Fibroblast of skin of scalp (primary cell): ENCODE measurements around the gene PNPLA2.

ENCODE experiments used
- DNase-seq: peaks from one replicate; pipeline ENCODE4 v3.0.0-alpha.2; 2013

PNPLA2 gene

GRCh38 chr11:799641-800316 lies 18.9 kb upstream of the PNPLA2 start:
- DNase-seq: no peak

- DNase-seq: no peak
These were observed 18.2 kb upstream of the PNPLA2 start for GRCh38 chr11:800473-800872.

DNA sequence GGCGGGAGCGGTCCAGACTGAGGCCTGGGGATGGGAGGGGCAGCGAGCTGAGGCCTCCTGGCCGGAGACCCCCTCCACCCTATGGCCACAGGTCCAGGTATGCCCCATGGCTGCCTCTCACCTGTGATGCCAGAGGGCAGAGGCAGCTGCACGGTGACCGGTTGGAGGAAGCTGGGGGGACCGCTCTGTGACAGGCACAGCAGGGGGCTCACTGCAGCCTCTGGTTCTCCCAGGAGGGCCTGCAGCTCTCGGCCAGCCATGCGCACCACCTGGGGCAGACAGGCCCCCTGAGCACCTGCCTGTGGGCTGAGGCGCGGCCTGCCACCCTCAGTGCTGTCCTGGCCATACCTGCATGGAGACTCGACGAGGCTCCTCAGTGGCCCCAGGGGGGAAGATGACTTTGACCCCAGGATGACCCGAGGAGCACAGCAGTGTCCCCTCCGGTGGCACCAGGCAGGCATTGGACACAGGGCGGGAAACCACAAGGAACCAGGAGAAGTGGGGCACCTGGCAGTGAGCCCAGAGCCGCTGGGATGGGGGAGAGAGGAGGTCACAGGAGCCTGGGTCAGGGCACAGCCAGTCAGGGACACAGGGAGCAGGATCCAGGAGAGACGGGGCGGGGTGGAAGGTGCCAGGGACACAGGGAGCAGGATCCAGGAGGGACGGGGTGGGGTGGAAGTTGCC lies 17.5 kb upstream of the PNPLA2 start:
- no peak for DNase-seq

DNA sequence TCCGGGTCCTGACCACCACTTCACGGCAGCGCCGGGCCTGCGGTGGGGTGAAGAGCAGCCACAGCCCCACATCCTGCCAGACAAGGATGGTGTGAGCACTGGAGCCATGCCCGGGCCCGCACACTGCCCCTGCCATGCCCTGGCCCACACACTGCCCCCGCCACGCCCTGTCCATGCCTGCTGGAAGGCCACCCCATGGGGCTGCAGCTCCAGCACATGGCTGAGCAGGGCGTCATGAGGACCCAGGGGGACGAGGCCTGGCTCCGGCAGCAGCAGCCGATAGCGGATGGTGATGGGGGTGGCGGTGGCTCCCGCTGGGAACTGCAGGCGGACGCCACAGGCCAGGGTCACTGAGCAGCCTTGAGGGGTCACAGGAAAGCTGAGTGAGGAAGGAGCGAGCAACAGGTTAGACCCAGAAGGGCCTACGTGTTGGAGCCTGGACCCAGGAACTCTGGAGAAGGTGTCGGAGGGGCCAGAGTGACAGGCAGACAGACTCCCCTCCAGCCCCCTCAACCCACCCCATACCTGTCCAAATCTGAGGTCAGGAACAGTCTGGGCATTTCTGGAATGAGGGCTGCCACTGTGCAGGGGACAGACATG lies 16.6 kb upstream of the PNPLA2 start:
- no peak for DNase-seq

DNA sequence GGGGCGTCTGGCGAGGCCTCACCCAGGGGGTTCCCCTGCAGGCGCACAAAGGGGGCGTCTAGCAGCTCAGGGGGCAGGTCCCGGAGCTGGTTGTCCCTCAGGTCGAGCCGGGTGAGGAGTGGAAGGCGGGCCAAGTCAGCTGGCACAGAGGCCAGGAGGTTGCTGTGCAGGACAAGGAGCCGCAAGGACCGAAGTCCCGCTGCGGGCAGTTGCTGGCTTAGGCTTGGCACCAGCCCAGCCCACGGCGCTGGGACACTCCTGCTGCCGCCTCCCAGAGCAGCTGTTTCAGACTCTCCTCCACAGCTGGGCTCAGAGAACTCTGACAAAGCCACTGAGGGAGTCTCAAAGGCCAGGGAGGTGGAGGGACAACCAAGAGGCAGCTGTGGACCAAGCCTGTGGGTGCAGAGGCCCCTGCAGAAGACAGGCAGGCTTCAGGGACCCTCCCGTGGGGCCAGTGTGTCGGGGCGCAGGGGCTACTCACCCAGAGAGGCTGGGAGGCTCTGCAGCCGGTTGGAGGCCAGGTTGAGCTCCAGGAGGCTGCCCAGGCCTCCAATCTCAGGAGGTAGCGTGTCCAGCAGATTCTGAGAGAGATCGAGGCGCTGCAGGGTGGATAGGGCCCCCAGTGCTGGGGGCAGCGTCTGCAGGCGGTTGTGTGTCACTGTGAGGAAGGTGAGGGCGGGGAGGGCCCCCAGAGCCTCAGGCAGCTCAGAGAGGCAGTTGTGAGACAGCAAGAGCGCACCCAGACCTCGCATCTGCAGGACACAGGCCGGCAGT lies 15.8 kb upstream of the PNPLA2 start:
- DNase-seq: no peak

- DNase-seq: no peak
These were observed 15.3 kb upstream of the PNPLA2 start for GRCh38 chr11:803467-803742.

DNA sequence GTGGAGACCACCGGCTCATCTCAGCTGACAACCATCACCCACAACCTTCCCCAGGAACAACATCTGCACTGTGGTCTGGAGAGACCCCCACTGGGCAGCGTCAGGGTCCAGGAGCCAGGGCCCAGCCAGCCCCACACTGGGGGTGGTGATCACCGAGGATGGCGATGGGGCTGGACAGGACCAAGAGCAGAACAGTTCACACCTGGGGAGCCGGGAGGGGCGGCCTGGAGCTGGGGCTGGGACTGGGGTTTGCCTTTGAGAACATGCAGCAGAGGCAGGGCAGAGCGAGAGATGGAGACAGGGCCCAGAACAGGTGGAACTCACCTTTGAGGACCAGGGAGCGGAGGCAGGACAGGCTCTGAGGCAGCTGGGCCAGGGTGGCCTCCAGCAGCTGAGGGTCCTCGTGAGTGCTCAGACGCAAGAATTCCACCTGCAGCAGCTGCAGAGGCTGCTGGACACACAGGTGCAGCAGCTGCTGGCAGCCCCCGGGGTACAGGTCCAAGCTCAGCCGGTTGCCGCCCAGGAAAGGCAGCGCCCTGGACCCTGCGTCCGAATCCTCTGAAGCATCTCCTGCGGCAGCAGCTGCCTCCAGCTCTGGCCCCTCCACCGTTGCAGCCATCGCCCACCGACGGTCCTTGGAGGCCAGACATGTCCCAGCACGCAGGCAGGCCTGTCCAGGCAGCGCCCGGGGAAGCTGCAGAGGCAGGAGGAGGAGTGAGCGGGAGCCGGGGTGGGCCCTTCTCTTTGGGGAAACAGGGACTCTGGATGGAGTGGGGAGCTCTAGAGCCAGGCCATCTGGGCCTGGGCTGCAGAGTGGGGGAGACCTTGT lies 14.7 kb upstream of the PNPLA2 start:
- no peak for DNase-seq

DNA sequence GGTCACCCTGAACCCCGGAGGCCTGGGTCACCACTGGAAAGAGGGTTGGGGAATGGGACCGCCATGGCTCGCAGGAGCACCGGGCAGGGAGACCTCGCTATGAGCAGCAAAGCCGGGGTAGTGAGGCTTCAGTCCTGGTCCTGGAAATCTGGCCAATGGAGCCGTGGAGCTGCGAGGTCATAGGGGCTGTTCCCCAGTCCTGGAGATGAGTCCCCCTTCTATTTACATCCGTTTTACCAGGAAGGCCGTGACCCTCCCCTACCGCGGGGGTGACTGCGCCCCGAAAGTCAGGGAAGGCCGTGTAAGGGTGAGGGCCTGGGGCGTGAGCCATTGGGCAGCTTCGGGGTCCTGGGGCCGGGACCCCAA lies 14.1 kb upstream of the PNPLA2 start:
- no peak for DNase-seq

DNA sequence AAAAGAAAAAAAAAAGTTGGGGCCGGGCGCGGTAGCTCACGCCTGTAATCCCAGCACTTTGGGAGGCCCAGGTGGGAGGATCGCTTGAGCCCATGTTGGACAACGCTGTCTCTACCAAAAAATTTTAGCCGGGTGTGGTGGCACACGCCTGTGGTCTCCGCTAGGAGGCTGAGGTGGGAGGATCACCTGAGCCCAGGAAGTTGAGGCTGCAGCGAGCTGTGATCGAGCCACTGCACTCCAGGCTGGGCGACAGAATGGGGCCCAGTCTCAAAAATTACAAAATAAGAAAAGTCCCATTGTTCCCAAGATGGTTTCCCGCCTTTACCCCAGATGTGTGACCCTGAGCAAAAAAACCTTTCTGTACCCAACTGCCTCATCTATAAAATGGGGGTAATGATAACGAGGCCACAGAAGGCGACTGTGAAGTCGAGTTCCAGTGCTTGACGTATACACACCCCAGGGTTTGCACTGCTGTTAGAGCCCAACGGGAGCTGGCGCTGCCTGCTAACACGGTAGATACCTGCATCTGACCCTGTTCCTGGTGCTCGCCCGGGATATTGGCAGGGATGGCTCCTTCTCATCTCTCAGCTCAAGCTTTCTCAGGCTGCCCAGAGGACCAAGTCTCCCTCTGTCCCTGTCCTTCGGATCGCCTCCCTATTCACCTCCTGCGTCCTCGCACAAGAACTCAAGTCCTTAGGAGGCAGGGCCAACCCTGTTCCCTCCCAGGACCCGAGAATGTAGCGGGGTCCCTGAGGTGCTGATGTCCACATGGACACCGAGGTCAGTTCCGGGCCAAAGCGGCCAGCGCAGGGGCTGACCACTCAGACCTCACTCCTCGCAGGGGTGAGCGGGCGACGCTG lies 10.1 kb upstream of the PNPLA2 start:
- no peak for DNase-seq

DNA sequence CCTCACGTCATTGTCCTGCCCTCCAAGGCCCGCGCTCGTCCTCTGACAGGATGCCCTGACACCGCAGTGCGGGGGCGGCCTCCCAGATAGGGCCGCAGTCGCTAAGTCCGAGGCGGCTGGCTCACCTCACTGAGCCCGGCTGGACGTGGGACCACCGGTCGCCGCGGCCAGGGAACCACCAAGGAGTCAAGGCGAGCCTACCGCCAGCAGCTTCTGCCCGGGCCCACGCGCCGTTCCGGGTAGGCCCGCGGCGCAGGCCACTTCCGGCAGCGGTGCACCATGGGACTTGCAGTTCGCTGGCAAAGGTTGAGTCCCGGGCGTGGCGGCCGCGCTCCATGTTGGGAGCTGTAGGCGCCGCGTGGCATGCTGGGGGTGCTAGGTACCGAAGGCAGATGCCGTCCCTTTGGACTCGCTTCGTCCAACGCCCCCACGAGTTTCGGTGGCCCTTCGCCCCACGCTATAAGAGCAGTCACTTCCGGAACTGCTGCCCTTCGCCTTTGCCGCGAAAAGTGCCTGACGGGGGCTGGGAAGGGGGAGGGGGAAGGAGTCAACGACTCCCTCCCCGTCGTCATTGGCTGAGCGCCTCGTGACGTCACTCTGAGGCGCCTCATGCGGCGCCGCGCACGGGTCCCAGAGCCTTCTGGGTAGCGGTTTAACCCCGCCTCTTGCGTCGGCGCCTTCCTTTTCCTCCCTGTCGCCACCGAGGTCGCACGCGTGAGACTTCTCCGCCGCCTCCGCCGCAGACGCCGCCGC lies 9.3 kb upstream of the PNPLA2 start, which contains the start of gene RPLP2:
TSS of gene RPLP2 (plus strand) at position 681 of the 753 bp plus-strand sequence. CDS start 268 bp downstream, outside the sequence.
- peak; percentile 98 for DNase-seq

DNA sequence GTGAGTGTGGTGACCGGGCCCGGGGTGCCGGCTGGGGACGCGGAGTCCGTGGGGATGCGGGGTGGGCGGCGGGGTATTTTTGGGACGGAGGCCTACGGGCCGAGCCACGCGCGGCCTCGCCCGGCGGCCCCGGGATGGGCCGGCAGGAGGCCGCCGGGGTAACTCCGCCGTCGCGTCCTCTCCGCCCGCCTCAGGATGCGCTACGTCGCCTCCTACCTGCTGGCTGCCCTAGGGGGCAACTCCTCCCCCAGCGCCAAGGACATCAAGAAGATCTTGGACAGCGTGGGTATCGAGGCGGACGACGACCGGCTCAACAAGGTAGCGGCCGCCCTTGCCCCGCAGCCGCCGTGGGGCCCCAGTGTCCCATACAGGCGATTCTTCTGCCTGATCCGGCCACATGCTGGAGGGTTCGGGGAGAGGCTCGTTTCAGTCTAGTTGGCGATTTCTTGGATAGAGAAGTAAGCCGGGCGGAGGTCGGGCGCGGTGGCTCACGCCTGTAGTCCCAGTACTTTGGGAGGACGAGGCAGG lies 8.6 kb upstream of the PNPLA2 start:
- DNase-seq: no peak

DNA sequence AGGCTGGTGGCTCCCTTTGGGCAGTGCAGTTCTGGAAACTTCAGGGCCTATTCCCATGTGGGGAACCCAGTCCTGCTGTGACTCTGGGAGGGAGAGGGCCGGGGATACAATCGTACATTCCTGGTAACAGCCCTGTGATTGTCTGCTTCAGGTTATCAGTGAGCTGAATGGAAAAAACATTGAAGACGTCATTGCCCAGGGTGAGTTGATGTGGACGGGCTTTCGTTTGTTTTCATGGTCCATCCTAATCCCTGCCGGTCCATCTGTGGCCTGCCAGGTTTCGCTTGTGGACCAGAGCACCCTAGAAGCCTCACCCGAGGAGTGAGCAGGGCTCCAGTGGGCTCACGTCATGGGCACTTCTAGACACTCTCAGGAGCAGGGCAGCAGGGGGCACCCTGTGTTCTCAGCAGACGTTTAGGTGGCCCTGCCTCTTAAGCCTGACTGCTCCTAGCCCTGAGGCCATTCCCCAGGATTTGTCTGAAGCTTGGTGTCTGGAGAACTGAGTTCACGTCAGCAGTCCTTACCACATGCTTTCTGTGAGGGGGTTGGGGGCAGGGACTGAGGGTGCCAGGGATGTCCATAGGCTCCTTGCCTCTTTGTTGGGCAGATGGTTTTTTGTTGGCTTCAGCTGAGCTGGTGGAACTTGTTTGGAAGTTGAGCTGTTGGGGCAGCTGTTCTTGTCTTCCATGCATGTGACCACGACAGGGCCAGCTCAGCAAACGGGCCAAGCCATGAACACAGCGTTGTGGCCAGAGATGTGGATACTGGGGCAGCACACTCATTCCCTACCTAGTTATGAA lies 7.1 kb upstream of the PNPLA2 start:
- no peak for DNase-seq

DNA sequence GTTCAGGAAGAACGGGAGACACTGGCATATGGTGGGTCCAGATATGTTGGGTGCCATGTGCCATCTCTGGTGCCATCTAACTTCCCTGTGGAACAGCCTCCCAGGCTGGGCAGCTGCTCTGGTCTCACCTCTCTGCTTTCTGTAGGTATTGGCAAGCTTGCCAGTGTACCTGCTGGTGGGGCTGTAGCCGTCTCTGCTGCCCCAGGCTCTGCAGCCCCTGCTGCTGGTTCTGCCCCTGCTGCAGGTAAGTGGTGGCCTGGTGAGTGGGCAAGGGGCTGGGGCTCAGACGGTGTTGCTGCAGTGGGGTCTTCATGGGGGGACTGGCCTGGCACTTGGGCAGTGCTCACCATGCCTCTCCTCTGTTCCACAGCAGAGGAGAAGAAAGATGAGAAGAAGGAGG lies 6.3 kb upstream of the PNPLA2 start:
- no peak for DNase-seq

- no peak for DNase-seq
These were observed 5.7 kb upstream of the PNPLA2 start for GRCh38 chr11:813072-813455.

DNA sequence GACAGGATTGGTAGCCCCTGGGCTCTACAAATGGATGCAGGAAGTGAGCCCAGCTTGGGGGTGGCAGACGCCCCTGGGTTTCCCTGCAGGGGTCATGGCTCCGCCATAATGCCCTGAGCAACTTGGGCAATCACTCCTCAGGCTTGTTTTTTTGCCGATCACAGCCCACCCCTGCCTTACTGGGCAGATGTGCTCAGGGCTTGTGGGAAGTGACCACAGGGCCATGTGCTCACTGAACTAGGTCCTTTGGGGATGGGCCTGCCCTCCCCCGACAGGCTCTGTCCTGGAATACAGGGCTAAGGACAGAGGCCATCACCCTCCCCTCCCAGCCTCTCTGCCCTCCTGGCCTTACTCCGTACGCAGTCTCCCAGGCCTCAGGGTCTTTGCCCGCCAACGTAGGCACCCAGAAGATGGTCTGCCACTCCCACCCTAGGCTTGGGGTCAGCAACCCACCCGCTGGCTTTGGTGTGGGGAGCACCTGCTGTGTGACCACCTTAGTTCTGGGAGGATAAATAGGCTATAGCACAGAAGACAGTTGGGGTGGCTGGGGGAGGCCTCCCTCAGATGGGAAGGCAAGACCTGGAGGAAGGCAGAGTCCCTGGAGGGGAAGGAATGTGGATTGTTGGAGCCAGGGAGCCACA lies 5.1 kb upstream of the PNPLA2 start:
- no peak for DNase-seq

DNA sequence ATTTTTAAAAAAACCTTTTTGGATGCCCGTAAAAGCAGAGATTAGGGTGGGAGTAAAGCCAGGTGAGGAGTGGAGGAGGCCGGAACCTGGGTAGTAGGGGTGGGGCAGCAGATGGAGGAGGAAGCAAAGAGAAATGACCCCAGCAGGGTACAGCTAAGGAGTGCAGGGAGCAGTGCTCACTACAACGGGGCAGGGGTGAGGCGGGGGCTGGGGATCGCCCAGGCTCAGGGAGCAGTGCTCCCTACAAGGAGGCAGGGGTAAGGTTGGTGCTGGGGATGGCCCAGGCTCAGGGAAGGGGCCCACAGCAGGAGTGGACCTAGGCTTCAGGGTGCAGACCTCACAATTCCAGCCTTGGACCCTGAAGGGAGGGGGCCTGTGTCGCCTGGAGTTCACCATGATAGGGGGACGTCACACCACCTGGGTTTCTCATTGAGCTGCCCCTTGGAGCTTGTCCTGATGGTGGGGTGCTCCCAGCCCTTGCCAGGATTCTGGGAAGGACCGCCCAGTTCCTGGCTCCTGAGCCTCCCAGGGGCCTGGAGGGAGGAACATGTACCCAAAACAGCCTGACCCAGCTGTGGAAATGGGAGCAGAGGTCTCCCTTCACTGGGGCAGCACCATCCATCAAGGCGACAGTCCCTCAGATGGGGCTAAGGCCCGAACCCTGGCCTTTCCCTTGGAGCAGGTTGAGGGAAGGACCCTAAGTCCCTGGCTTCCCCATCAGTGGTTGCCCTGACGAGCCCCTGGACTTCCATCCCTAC lies 2.9 kb upstream of the PNPLA2 start:
- DNase-seq: no peak

DNA sequence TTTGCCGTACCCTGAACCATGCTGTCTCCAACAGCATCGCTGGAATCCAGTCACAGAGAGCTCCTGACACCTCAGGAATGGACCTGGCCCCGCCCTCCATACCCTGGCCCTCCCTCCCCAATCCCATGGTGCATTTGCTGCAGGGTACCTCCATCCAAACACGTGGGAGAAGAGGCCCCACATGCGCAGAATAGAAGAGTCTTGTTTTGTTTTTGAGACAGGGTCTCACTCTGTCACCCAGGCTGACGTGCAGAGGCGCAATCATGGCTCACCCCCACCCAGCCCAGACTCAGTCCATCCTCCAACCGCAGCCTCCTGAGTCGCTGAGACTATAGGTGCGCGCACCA lies 2.3 kb upstream of the PNPLA2 start:
- DNase-seq: no peak

- peak; percentile 91 for DNase-seq
These were observed 616 bp downstream of the PNPLA2 start for GRCh38 chr11:819129-819931.
